HPDE6-E6E7 (cell line): ENCODE measurements around the gene MYO5A.
A peak's percentile ranks its signal among the peaks of the same experiment; 100 is the strongest.
"Not testable (repeated sequence)": the region's sequence is repeated elsewhere in the genome, so short reads cannot be mapped to it uniquely, and the experiment has no call there.

Experiments used
- DNase-seq: peaks from one replicate; pipeline ENCODE4 v3.0.0; 2011; ENCODE audit warnings: missing footprints; ENCODE audit errors: extremely low spot score

Gene MYO5A

GRCh38 chr15:52288986-52289385, 239.7 kb downstream of the MYO5A start:
- no peak for DNase-seq

DNA sequence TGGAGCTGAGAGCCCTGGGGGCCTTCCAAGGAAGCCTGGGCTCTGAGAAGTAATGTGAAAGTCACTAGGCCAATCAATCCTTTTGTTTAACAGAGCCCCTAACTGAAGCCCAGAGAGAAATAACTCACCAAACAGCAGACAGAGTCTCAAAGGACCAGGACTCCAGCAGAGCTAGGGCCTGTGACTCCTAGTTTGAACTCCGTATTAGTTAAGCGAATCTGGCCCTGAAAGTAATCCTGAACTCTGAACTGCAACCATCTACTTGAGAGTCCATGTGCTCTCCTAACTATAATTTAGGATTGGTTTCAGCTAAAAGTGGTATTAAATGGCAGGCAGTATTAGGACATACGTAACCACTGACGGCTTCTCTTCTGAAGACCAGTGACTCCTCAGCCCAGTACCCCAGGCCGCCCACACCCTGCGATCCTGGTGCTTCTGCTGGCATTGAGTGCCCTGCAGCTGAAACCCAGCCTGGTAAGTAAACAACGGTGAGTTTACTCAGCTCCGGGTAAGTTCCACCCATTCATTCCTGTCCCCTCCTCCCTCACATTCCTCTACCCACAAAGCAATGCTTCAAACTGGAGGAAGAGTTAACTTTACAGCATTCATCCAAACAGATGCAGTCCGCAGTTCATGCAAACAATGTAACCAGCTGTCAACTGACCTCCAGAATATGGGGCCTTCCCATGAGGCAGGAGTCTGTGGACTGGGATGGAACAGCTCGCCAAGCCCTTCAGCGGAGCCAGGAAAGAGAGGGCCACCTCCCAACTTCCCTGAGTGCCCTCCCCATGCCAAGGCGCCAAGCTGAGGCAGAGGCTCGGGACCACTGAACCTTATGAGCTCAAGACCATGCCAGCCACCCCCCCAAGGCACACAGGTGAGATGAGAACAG, 240.4 kb downstream of the MYO5A start:
- peak; percentile 87 for DNase-seq

DNA sequence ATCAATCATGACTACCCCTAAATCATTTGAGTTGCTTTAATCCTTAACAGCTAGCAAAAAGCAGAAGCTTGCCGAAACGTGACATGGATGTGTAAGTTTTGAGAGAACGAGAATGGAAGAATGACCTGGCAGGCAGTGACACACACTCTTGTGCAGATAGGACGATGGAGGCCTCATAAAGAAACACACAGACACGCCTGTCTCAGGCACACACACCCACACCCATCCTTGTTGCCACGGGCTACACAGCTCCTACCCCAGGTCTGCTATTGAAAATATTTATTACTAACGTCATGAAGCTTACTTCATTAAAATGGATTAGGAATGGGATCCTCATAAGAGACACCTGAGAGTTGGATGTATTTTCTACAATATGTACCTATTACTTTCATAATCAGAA, 241.6 kb downstream of the MYO5A start:
- no peak for DNase-seq

DNA sequence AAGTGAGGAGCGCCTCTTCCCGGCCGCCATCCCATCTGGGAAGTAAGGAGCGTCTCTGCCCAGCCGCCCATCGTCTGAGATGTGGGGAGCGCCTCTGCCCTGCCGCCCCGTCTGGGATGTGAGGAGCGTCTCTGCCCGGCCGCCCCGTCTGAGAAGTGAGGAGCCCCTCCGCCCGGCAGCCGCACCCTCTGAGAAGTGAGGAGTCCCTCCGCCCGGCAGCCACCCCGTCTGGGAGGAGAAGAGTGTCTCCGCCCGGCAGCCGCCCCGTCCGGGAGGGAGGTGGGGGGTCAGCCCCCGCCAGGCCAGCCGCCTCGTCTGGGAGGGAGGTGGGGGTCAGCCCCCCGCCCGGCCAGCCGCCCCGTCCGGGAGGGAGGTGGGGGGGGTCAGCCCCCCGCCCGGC, 242.7 kb downstream of the MYO5A start:
- not testable (repeated sequence) for DNase-seq

DNA sequence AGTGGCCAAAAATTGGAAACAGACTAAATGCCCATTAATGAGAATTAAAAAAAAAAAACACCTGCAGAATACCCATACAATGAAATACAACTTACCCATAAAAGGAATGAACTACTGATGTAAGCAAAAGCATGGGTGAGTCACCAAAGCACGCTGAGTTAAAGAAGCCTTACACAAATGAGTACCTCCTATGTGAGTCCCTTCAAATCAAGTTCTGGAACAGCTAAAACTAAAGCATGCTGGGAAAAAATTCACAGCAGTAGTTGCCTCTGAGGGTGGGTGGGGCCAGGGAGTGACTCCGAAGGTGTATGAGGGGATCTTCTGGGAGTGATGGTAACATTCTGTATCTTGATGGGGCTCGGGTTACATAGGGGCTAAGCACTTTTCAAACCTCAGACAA, 244.5 kb downstream of the MYO5A start:
- no peak for DNase-seq

DNA sequence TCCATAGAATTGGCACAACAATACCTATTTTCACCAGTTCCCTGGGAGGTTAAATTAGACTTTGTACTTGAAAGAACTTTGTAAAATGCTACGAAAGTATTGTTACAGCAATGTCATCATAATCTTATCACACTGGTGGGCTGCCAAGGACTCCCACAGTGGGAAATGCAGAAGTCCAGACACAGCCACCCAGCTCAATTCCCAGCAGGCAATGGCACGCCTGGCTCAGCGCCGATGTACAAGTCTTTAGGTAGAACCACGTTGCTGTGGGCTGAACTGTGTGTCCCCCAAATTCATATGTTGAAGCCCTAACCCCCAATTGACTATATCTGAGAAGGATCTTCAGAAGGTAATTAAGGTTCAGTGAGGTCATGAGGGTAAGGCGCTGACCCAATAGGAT, 245.4 kb downstream of the MYO5A start:
- DNase-seq: no peak

- no peak for DNase-seq
Measured at GRCh38 chr15:52282418-52282817, 246.3 kb downstream of the MYO5A start.

- DNase-seq: no peak
Measured at GRCh38 chr15:52281085-52282035, 247.3 kb downstream of the MYO5A start.

DNA sequence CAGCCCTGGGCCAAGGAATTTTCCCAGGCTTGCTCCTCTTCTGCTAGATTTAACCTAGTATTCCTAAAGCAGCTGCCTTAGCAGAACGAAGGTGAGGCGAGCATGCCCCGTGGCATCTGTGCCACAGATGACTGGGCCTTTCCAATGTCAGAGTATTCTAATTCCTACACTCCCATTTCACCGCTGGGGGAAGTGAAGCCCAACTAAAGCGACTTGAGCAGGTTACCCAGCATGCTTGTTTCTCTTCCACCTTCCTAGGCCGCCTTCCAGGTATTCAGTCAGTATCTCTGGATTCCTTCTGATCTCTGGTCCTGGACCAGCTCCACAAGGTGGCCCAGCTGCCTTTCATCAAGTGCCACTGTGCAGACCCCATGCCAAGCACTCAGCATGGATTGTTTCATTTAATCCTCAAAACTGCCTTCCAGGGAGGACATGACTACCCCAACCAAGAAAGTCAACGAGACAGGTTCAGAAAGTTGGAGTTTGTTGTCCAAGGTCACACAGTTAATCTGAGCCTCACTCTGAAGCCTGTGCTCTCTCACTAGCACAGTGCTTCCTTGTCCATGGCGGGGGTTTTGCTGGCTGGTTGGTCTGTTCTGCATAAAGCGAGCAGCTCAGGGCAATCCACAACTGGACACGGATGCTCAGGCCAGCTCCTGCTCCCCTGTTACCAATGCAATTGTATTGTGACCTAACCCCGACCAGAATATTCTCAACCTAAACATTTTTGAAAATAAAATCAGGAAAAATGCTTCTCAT, 248.2 kb downstream of the MYO5A start:
- DNase-seq: no peak

GRCh38 chr15:52278636-52279367, 249.9 kb downstream of the MYO5A start:
- DNase-seq: no peak

- no peak for DNase-seq
Measured at GRCh38 chr15:52278135-52278534, 250.5 kb downstream of the MYO5A start.

DNA sequence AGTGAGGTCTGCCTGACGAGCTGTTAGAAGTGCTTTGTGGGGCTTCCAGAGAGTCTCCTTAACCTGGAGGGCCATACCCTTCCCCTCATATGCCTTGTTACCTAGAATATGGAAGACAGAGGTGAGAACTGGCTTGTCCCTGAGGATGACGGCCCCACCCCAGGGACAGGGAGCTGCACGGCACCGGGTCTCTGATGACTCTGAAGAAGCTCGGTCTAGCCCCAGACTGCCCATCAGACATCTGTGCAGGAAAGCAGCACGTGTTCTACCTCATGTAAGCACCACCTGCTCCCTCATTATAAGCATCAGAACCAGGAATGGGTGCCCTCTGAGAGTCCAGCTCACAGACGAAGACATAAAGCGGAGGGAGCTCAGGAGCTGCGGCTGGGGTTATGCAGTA, 251.1 kb downstream of the MYO5A start:
- DNase-seq: no peak

- DNase-seq: no peak
Measured at GRCh38 chr15:52276256-52276770, 252.4 kb downstream of the MYO5A start.

DNA sequence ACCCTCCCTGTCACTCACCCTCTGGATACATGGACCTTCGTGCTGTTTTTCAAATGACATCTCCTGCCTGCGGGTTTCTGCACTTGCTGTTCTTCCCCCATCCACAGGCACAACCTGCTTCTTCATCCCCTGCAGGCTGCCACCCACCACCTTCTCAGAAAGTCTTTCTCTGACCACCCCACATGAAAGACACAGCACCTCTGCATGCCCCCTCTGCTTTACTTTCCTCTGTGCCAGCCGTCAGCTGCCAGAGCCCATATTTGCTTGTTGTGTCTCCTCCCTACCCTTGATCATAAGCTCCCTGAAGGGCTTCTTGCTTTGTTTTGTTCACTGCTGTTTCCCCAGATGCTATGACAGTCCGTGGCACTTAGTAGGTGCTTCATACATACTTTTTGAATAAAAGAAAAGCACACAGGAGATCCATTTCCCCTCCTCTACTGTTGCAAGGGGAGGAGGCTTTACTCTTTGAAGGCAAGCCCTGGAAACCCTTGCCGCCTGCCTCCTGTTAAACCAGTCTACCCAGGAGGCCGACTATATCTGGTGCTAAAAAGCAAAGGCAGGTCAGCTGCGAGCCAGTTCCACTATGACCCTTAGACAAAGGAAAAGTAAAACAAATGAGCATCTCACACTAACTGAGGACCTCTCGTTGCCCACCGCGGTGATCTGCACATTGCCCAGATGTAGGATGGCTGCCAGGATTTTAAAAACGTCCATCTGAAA, 265.0 kb downstream of the MYO5A start:
- no peak for DNase-seq

DNA sequence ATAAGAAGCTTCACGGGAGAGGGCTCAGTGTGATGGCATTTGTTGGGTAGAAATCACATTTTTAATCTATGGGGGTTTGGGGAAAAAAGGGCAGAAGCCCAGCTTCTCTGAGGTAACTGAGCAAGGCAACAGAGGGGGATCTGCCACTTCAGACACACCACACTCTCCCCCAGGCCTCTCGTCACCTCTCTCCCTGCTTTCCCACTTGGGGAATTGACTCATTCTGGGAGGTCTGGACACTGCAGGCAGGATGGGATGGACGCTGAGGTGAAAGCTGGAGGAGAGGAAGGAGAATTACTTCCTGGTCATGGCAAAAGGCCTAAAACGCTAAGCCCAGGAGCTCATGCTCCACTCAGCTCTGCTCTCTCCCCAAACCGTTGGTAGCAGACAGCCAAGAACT, 266.3 kb downstream of the MYO5A start:
- DNase-seq: no peak

- DNase-seq: peak; percentile 89
Measured at GRCh38 chr15:52261498-52262242, 267.0 kb downstream of the MYO5A start.

DNA sequence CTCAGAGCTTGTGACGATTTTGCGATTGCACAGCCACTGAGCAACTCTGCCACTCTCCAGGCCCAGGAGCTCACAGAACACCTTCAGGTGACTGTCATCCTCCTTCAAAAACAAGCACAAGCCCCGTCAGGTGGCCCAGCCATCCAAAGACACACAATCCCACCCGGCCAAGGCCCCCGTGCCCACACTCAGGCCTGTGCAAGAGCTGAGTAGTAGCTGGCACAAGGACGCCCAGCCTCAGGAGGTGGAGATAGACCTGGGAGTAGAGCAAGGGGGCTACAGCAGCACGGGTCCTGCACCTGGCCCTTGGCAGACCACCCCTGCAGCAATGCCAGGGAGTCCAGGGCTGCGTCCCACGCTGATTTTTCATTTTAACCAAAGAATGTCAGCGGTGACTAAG, 267.7 kb downstream of the MYO5A start:
- DNase-seq: no peak

GRCh38 chr15:52259503-52259902, 269.2 kb downstream of the MYO5A start:
- no peak for DNase-seq

GRCh38 chr15:52258461-52258860, 270.2 kb downstream of the MYO5A start:
- no peak for DNase-seq

DNA sequence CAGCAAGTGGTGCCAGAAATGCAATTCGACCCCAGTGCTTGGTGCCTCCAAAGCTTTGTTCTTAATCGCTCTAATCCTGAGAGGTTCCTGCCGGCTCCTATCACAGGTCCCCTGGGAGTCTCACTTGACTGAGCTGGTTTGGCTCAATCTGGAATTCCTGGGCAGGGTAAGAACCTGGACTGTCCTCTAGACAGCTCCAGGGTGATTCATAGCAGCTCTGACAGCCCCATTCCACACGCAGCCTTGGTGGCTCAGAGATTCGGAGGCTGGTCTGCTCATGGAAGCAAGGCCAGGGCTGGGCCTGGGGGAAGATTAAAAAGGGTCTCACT, 271.0 kb downstream of the MYO5A start:
- DNase-seq: no peak
